ENCODE measurements around the gene TCOF1.

TCOF1 gene

DNA sequence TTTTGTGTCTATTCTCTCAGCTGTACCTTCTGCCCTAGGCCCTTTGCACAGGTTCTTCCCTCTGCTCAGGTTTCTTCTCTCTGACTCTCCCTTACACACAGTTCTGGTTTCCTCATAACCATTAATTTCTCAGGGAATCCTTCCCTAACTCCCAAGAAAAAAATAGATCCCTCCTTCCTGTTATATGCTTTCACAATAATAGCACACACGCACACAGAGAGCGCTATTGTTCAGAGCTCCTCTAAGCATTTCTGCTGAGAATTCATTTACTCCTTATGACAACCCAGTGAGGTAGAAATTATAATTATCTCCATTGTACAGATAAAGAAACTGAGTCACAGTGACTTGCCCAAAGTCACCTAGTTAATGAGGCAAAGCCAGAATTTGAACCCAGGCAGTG lies 1.7 kb upstream of the TCOF1 start:
- no peak for TF ChIP-seq EZH2phosphoT487 (IDR thresholded peaks at IDR 0.05; ENCODE audit: low read depth)
- TF ChIP-seq, protein P1, sequence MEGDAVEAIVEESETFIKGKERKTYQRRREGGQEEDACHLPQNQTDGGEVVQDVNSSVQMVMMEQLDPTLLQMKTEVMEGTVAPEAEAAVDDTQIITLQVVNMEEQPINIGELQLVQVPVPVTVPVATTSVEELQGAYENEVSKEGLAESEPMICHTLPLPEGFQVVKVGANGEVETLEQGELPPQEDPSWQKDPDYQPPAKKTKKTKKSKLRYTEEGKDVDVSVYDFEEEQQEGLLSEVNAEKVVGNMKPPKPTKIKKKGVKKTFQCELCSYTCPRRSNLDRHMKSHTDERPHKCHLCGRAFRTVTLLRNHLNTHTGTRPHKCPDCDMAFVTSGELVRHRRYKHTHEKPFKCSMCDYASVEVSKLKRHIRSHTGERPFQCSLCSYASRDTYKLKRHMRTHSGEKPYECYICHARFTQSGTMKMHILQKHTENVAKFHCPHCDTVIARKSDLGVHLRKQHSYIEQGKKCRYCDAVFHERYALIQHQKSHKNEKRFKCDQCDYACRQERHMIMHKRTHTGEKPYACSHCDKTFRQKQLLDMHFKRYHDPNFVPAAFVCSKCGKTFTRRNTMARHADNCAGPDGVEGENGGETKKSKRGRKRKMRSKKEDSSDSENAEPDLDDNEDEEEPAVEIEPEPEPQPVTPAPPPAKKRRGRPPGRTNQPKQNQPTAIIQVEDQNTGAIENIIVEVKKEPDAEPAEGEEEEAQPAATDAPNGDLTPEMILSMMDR (IDR thresholded peaks at IDR 0.05; ENCODE audit: low read depth, low read length): no peak
- Histone ChIP-seq H2AFZ (ENCODE audit: low read depth, low read length) (no peak overlapping the region), H3K27me3 (ENCODE audit: low read depth, low read length) (no peaks in the 10 kb centered on the region), H3K4me3 (ENCODE audit: low read length) (no peak overlapping the region), H3K79me2 (ENCODE audit: low read length) (peaks cover 33% of the 10 kb centered on the region), H3K9me3 (ENCODE audit: insufficient read depth, low read length) (no peaks in the 10 kb centered on the region), H4K20me1 (ENCODE audit: insufficient read depth, low read length) (peaks cover 4% of the 10 kb centered on the region; the same call in 1 of the 2 replicates), H3K36me3 (replicated peaks; ENCODE audit: low read depth, low read length) (peaks cover 14% of the 10 kb centered on the region), H3K4me2 (ENCODE audit: low read length) (no peak overlapping the region), H3K27ac (ENCODE audit: low read length) (no peak overlapping the region), H3K9ac (ENCODE audit: low read length) (no peak overlapping the region), H3K4me1 (ENCODE audit: low read length) (peaks cover 28% of the 10 kb centered on the region)

DNA sequence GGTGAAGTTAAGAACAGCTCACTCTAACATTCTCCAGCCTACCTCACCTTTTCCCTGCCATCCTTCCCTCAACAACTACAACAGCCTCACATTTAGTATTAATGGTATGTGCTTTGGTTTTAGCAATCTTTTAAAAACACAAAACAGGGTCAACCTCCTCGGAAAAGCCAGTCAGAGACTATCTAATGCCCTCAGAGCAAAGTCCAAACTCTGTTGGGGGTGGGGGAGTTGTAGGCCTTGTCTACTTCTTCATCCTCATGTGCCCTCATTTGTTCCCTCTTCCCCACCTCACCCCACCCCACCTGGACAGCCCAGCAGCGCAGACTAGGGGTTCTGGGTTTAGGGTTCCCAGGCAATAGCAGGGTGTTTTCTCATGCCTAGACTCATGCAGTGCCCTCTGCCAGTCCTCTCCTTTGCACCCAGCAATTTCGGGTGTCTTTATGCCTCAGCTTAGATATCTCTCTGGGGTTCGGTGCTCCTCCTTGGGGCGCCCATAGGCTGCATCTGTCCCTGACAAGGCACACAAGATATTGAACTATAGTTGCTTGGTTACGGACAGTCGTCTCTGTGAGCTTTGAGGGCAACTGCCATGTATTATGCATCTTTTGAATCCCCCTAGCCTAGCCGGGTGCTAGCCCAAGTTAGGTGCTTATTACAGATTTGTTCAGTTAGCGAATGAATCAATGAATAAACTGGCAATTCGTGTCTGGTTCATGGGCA lies 762 bp upstream of the TCOF1 start:
- Histone ChIP-seq H3K9ac (ENCODE audit: low read length) (peak overlapping the region; percentile 44), H4K20me1 (ENCODE audit: insufficient read depth, low read length) (peaks cover 7% of the 10 kb centered on the region)

DNA sequence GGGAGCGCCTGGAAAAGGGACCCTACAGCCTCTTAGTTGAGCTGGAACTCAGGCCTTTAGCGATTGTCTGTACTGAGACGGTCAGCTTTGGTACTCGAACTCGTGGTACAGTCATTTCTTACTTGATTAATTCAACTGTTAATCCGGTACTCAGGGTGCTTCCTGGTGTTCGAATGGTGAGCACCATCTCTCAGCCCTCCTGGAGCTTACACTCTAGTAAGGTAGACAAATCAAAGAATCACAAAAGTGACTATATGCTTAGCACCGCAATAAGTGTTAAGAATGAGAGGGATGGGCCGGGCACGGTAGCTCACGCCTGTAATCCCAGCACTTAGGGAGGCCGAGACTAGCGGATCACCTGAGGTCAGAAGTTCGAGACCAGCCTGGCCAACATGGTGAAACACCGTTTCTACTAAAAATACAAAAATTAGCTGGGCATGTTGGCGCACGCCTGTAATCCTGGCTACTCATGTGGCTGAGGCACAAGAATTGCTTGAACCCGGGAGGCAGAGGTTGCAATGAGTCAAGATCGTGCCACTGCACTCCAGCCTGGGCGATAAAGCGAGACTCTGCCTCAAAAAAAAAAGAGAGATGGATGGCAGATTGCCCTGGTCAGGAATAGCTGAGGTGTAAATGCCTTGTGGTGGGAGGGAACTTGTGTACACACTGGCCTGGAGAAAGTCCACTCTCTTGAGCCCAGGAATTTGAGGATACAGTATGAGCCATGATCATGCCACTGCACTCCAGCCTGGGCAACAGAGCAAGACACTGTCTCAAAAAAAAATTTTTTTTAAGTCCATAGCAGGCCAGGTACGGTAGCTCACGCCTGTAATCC lies 981 bp downstream of the TCOF1 start:
- peaks cover 13% of the 10 kb centered on the region for H4K20me1 ChIP-seq (ENCODE audit: insufficient read depth, low read length)
- peaks cover 33% of the 10 kb centered on the region for H3K36me3 ChIP-seq (replicated peaks; ENCODE audit: low read depth, low read length)
- no peak overlapping the region for H2AFZ ChIP-seq (ENCODE audit: low read depth, low read length)
- peaks cover 58% of the 10 kb centered on the region for H3K79me2 ChIP-seq (ENCODE audit: low read length)
- no peaks in the 10 kb centered on the region for H3K27me3 ChIP-seq (ENCODE audit: low read depth, low read length)
- H3K4me2 ChIP-seq (ENCODE audit: low read length): peak overlapping the region; percentile 71
- peak overlapping the region; percentile 66 for H3K27ac ChIP-seq (ENCODE audit: low read length)
- peak overlapping the region; percentile 88 for H3K9ac ChIP-seq (ENCODE audit: low read length)
- TF ChIP-seq, protein P1 (IDR thresholded peaks at IDR 0.05; ENCODE audit: low read depth, low read length): no peak
- TF ChIP-seq EZH2phosphoT487 (IDR thresholded peaks at IDR 0.05; ENCODE audit: low read depth): no peak
- peaks cover 43% of the 10 kb centered on the region for H3K4me1 ChIP-seq (ENCODE audit: low read length)
- H3K4me3 ChIP-seq (ENCODE audit: low read length): peak overlapping the region; percentile 93
- no peaks in the 10 kb centered on the region for H3K9me3 ChIP-seq (ENCODE audit: insufficient read depth, low read length)

More for the DNA sequence above, 762 bp upstream of the TCOF1 start:
- Histone ChIP-seq H3K79me2 (ENCODE audit: low read length) (peaks cover 40% of the 10 kb centered on the region), H3K27ac (ENCODE audit: low read length) (no peak overlapping the region), H3K4me3 (ENCODE audit: low read length) (peak overlapping the region; percentile 93), H2AFZ (ENCODE audit: low read depth, low read length) (peak overlapping the region; percentile 71), H3K27me3 (ENCODE audit: low read depth, low read length) (no peaks in the 10 kb centered on the region), H3K4me2 (ENCODE audit: low read length) (peak overlapping the region; percentile 75), H3K36me3 (replicated peaks; ENCODE audit: low read depth, low read length) (peaks cover 16% of the 10 kb centered on the region), H3K4me1 (ENCODE audit: low read length) (peaks cover 36% of the 10 kb centered on the region), H3K9me3 (ENCODE audit: insufficient read depth, low read length) (no peaks in the 10 kb centered on the region)
- TF ChIP-seq EZH2phosphoT487 (IDR thresholded peaks at IDR 0.05; ENCODE audit: low read depth): no peak
- TF ChIP-seq, protein P1 (IDR thresholded peaks at IDR 0.05; ENCODE audit: low read depth, low read length): no peak

DNA sequence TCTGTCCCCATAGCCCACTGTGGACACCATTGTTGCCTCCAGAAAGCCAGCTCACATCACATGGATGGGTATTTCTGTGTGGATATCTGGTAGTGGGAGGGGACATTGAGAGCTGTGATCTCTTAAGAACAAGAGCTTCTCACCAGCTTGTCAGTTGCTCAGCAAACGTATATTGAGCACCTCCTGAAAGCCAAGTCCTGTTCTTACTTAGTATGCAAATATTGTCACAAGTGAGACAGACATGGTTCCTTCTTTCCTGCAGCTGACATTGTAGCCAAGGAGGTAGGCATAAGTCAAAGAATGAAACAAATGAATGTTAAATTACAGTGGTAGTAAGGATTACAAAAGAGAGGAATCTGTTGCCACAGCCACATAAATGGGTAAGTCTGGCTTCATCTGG lies 3.8 kb downstream of the TCOF1 start:
- H3K4me3 ChIP-seq (ENCODE audit: low read length): peak overlapping the region; percentile 45
- TF ChIP-seq, protein P1 (IDR thresholded peaks at IDR 0.05; ENCODE audit: low read depth, low read length): no peak
- no peak for TF ChIP-seq EZH2phosphoT487 (IDR thresholded peaks at IDR 0.05; ENCODE audit: low read depth)

More for the DNA sequence above, 3.8 kb downstream of the TCOF1 start:
- no peaks in the 10 kb centered on the region for H3K27me3 ChIP-seq (ENCODE audit: low read depth, low read length)
- peak overlapping the region; percentile 43; the same call in 1 of the 2 replicates for H3K9ac ChIP-seq (ENCODE audit: low read length)
- H3K36me3 ChIP-seq (replicated peaks; ENCODE audit: low read depth, low read length): peaks cover 44% of the 10 kb centered on the region
- peaks cover 59% of the 10 kb centered on the region for H3K79me2 ChIP-seq (ENCODE audit: low read length)
- H2AFZ ChIP-seq (ENCODE audit: low read depth, low read length): no peak overlapping the region
- peaks cover 13% of the 10 kb centered on the region for H4K20me1 ChIP-seq (ENCODE audit: insufficient read depth, low read length)
- peaks cover 43% of the 10 kb centered on the region for H3K4me1 ChIP-seq (ENCODE audit: low read length)
- H3K9me3 ChIP-seq (ENCODE audit: insufficient read depth, low read length): no peaks in the 10 kb centered on the region
- peak overlapping the region; percentile 97 for H3K27ac ChIP-seq (ENCODE audit: low read length)
- peak overlapping the region; percentile 71 for H3K4me2 ChIP-seq (ENCODE audit: low read length)

Measured in OCI-LY3 (cell line).